HG02642 (cell line): Measurements from ENCODE around the gene DHRSX.
"Not testable (repeated sequence)": the region's sequence is repeated elsewhere in the genome, so short reads cannot be mapped to it uniquely, and the experiment has no call there.

Source experiments
- ATAC-seq: cut with Tn5 transposase; IDR thresholded peaks from one replicate; pipeline ENCODE4 v1.9.1; 2021; ENCODE audit warnings: mild to moderate bottlenecking; ENCODE audit not compliant: unreplicated experiment, poor library complexity

The DHRSX gene, protein sequence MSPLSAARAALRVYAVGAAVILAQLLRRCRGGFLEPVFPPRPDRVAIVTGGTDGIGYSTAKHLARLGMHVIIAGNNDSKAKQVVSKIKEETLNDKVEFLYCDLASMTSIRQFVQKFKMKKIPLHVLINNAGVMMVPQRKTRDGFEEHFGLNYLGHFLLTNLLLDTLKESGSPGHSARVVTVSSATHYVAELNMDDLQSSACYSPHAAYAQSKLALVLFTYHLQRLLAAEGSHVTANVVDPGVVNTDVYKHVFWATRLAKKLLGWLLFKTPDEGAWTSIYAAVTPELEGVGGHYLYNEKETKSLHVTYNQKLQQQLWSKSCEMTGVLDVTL

DNA sequence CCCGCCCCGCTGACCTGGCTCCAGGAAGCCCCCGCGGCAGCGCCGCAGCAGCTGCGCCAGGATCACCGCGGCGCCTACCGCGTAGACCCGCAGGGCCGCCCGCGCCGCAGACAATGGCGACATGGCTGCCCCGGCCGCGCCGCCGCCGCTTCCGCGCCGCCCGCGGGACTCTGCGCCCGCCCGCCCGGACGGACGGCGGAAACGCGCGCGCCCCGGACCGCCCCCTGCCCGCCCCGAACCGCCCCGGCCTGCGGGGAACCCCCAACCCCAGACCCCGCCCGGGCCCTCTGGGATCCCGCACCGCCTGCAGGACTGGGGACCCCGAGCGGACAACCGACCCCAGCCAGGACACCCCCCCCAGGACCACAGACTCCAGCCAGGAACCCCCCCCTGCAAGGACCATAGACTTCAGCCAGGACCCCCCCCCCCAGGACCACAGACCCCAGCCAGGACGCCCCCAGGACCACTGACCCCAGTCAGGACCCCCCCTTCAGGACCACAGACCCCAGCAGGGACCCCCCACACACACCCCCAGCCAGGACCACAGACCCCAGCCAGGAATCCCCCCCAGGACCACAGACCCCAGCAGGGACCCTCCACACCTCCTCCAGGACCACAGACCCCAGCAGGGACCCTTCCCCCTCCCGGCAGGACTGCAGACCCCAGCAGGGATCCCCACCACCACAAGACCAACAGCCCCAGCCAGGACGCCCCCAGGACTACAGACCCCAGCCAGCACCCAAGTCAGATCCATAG, at the start of gene DHRSX, which contains the start of gene ZBED1:
TSS of gene DHRSX (minus strand) at position 174 of the 756 bp plus-strand sequence. CDS start at position 123, 51 bp downstream.
TSS of gene ZBED1 (minus strand) at position 174 of the 756 bp plus-strand sequence. CDS start 10,257 bp downstream, outside the sequence.
- ATAC-seq, result peak; percentile 78

DNA sequence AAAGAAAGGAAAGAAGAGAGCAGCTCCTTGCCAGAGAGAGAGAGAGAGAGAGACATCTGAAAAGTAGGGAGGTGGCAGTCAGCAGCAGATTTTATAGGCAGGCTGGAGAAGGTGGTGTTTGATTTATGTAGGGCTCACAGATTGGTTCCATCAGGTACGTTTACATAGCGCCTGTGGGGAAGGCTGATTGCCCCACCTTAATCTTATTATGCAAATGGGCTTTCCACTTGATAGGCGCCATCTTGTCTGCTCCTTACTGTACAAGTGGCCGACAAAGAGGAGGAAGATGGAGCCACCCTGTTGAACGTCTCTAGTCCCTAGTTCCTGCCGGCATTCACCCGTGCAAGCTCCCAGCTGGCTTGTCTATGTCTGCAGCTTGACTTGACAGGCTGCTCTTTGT, 49.1 kb upstream of the DHRSX start:
- no peak for ATAC-seq

DNA sequence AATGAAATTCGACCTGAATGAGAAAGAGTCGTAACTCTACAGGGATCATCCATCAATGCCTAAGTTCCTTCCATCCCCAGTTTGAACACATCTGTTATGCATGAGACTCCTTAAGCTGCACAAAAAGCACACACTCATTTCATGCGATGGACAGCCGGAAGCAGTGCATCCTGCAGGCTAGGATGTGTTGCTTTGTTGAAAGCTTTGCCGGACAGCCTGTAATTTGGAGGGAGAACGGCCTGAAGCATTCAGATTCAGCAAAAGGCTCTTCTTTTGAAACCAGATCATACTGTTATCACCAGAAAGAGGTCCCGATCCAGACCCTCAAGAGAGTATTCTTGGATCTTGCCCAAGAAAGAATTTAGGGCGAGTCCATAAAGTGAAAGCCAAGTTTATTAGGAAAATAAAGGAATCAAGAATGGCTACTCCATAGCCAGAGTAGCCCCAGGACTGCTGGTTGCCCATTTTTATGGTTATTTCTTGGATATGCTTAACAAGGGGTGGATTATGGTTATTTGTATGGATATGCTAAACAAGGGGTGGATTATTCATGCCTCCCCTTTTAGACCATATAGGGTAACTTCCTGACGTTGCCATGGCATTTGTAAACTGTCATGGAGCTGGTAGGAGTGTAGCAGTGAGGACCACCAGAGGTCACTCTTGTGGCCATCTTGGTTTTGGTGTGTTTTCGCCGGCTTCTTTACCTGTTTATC, 48.1 kb upstream of the DHRSX start:
- ATAC-seq, result no peak

DNA sequence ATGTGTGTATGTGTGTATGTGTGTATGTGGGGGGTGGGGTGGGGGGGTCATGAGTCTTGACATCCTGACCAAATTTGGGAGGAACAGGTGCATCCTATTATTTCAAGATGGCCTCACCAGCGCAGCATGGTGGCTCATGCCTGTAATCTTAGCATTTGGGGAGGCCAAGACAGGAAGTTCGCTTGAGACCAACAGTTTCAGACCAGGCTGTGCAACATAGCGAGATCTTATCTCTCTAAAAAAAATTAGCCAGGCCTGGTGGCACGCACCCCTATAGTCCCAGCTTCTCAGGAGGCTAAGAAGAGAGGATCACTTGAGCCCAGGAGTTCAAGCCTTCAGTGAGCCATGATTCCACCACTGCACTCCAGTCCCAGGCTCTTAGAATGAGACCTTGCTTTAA, 47.0 kb upstream of the DHRSX start:
- no peak for ATAC-seq

DNA sequence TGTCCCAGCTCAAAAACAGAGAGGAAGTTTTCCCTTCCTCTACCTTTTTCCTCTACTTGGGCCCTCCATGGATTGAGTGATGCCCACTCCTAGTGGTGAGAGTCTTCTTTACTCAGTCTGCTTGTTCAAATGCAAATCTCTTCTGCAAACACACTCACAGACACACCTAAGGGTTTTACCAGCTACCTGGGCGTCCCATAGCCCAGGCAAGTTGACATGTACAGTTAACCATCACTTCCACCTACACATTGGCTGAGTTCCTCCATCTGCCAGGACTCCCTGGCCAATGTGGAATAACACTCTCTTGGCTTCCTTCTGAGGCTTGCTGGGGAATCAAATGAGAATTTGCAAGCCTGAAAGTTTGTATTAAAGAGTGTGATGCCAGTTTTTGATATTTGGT, 45.7 kb upstream of the DHRSX start:
- no peak for ATAC-seq

DNA sequence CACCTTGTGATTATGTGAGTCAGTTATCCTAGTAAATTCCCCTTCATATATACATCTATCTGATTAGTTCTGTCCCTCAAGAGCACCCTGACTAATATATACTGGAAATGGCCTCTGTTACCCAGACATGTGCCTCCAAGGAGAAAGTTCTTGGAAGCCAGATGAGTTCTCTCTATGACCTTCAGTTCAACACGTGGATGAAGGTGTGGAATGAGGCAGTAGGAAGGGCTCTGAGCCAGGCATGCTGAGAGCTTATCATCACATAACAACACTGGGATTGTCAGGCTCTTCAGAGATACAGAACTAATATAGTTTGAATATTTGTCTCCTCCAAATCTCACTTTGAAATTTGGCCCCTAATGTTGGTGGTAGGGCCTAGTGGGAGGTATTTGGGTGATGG, 44.4 kb upstream of the DHRSX start:
- no peak for ATAC-seq

DNA sequence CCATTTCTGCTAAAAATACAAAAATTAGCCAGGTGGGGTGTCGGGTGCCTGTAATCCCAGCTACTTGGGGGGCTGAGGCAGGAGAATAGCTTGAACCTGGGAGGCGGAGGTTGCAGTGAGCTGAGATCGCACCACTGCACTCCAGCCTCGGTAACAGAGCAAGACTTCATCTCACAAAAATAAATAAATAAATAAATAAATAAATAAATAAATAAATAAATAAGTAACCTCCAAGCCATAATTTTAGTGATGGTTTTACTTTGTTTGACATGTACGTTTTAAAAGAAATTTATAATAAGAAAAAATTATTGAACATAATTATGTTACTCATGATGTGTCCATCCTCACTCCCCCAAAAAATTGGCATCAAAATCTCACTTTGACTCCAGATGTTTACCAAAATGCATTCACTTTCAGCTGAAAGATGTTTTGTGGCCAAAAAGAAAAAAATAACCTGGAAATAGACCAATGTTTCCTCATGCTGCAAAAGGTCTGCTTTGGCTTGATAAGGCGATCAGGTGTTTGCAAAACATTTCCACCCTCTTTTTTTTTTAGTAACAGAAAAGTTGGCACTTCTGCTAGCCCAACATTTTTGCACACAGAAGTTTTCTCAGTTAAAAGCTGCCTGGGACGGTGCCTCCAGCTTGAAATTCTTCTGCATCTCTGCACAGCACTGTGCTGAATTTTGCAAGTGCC, 42.2 kb upstream of the DHRSX start:
- ATAC-seq, result no peak

DNA sequence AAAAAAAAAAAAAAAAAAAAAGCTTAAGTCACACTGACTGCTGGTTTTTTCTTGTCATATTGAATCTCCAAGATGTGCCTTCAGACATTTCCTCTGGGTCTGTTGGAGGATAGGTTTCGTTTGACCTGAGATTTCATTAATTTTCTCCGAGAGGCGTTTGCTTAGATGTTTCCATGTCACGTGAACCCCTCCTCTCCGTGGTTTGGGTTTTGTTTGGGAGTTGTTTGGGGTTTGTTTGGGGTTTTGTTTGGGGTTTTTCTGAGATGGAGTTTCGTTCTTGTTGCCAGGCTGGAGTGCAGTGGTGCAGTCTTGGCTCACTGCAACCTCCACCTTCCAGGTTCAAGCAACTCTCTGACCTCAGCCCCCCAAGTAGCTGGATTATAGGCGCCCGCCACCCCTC, 40.8 kb upstream of the DHRSX start:
- ATAC-seq, result no peak

DNA sequence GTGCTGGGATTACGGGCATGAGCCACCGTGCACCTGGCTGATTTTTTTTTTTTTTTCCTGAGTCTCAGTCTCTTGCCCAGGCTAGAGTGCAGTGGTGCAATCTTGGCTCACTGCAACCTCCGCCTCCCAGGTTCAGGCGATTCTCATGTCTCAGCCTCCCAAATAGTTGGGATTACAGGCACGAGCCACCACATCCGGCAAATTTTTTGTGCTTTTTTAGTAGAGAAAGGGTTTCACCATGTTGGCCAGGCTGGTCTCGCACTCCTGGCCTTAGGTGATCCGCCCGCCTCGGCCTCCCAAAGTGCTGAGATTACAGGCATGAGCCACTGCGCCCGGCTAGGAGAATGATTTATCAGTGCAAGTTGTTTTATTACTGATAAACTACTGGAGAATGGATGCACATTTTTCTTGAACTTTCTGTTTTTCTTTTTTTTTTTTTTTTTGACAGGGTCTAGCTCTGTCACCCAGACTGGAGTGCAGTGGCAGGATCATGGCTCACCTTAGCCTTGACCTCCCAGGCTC, 39.7 kb upstream of the DHRSX start:
- ATAC-seq, result no peak

DNA sequence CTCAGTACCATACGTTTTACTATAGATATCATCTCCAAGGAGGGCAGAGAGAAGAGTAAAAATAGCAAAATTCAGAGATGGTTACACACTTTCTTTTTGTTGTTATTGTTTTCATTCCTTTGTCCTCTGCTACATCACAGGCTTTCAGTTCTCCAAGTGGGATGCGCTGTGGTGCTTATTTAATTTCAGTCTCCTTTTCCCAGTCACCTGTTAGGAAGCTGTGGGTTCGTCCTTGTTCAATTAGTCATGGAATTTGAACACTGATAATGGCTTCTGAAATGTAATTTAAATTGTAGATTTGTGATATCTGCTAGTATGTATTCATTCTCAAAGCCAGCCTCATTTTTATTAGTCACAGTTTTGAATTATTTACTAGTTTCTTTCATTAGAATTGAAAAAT, 38.8 kb upstream of the DHRSX start:
- no peak for ATAC-seq

DNA sequence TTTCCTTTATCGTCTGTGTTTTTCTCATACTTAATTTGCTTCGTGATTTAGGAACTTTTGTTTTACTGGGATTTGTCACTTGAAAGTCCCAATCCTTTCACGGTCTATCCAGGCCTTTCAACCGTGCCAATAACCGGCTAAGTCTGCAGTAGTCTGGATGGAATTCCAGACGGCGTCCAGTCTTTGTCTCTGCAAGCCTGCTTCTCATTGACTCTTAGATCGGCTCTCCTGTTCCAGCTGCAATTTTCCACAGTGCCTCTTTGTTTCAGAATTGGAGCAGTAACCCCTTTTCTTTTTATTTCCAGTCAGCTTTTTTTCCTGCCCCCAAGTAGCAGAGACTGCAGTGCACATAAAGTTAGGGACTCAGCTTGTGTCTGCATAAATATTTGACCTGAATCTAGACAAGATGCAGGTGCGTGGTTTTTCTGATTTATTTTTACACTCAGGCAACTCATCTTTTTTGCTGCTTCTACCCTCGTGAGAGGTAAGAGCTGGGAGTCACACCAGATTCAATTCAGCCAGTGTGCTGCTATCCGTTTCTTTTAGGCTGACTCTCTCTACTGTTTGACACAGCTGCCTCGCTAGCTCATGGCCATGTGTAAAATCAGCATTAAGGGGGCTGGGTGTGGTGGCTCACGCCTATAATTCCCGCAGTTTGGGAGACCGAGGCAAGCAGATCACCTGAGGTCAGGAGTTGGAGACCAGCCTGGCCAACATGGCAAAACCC, 37.4 kb upstream of the DHRSX start:
- no peak for ATAC-seq

DNA sequence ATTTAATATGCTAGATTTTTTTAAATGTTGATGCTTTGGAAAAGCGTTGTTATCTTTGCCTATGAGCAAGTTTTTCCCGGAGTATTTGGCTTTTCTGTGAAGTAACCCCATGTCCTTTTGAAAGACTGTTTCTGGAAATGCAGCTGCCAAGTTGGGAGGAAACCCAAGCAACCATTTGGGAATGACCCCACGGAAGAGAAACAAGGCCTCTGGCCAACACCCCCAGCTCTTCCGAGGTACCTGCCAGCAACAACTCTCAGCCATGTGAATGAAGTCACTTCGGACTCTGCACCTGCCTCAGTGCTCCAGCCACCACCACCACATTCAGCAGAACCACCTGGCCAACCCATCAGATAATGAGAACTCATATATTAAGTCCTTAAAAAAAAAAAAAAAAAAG, 36.2 kb upstream of the DHRSX start:
- ATAC-seq, result no peak

DNA sequence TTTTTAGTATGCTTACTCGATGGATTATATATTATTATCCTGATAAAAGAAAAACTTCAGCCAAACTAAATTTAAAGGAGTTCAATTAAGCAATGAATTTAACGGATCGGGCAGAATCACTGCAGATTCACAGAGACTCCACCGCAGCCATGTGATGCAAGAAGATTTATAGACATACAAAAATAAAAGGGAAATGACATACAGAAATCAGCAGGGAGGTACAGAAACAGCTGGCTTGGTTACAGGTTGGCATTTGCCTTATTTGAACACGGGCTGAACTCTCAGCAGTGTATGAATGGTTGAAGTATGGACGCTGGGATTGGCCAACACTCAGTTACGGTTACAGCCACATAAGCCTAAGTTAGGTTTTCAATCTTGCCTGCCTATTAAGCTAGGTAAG, 35.4 kb upstream of the DHRSX start:
- no peak for ATAC-seq

DNA sequence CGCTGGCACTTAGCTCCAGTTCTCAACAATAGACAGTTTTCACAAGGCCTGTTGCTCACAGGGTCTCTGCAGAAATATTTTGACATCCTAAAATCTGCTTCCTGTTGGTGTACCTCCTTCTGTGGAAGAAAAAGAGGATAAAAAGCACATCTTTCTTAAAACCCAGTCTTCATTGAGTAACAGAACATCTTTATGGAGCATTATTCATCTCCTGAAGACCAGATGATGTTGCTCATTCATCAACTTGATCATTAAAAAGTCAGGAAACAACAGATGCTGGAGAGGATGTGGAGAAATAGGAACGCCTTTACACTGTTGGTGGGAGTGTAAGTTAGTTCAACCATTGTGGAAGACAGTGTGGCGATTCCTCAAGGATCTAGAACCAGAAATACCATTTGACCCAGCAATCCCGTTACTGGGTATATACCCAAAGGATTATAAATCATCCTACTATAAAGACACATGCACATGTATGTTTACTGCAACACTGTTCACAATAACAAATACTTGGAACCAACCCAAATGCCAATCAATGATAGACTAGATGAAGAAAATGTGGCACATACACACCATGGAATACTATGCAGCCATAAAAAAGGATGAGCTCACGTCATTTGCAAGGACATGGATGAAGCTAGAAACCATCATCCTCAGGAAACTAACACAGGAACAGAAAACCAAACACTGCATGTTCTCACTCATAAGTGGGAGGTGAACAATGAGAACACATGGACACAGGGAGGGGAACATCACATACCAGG, 33.7 kb upstream of the DHRSX start:
- not testable (repeated sequence) for ATAC-seq

DNA sequence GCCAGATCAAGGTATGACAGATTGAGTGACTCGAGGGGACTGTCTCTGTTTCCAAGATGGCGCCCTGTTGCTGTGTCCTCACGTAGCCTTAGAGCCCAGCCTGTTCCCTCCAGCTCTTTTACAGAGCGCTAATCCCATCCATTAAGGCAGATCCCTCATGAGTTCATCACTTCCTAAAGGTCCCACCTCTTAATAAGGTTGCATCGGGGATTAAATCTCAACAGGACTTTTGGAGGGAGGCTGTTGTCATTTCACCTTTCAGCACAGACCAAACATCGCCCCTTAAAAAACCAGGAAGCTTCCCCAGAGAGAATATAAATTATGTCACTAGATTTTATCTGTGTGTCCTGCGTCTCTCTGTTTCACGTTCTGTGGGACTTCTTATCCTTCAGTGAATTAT, 32.6 kb upstream of the DHRSX start:
- ATAC-seq, result no peak

DNA sequence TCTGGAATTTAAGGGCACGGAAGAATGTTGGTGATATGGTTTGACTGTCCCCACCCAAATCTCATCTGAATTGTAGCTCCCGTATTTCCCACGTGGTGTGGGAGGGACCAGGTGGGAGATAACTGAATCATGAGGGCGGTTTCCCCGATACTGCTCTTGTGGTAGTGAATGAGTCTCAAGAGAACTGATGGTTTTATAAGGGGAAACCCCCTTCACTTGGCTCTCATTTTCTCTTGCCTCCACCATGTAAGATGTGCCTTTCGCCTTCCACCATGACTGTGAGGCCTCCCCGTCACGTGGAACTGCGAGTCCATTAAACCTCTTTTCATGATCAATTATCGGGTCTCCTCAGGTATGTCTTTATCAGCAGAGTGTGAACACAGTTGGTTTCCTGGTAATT, 25.6 kb upstream of the DHRSX start:
- no peak for ATAC-seq

DNA sequence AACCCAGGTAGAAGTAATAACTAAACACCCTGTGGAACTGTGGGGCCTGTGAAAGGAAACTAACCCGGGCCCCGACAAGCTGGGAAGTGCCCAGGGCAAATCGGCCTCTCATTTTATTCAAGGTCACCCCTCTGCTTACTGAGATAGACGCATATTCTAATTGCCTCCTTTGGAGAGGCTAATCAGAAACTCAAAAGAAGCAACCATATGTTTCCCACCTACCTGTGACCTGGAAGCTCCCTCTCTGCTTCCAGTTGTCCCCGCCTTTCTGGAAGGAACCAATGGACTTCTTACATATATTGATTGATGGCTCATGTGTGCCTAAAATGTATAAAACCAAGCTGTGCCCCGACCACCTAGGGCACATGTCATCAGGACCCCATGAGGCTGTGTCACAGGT, 23.1 kb upstream of the DHRSX start:
- no peak for ATAC-seq

DNA sequence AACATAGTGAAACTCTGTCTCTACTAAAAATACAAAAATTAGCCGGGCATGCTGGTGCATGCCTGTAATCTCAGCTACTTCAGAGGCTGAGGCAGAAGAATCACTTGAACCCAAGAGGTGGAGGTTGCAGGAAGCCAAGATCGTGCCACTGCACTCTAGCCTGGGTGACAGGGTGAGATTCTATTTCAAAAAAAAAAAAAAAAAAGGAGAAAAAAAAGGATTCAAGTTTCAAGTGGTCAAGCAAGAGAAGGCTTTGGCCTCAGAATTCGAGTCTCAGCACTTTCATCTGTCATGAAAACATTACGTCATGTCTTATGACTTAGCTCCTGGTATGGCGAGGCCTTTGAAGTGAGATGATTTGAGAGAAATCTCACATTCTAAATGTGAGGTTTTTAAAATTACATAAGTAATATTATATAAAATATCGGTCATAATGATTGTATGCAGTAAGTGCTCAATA, 21.2 kb upstream of the DHRSX start:
- ATAC-seq, result peak; percentile 28
